Thyroid gland (tissue), 4 donors: Measurements from ENCODE around the gene FLOT1. TPM values are rescaled to one million over a fixed set of nuclear protein-coding genes. Genes with fewer than 3 reads are reported as not detected.

Source experiments
- DNase-seq, 2 donors: peaks; one replicate each; pipeline ENCODE4 v3.0.0-alpha.2; 2019
- H3K27ac ChIP-seq, 3 donors: fragments of 200-600 bp; sonication (generic); 1 replicate in 2 of 3; 2 replicates in 1 of 3; pipeline ENCODE4 v1.5.1; 2016 to 2019; ENCODE audit warnings: mild to moderate bottlenecking in 1 of 3, moderate library complexity in 1 of 3
- H3K27me3 ChIP-seq: fragments of 200-600 bp; sonication (generic); one replicate; pipeline ENCODE4 v1.5.1; 2019
- H3K36me3 ChIP-seq, 2 donors: fragments of 200-600 bp; sonication (generic); one replicate each; pipeline ENCODE4 v1.5.1; 2016 to 2019
- H3K4me1 ChIP-seq, 2 donors: fragments of 200-600 bp; sonication (generic); one replicate each; pipeline ENCODE4 v1.5.1; 2017 to 2019
- H3K4me3 ChIP-seq, 3 donors: fragments of 200-600 bp; sonication (generic); replicated peaks in 1 of 3; 1 replicate in 2 of 3; 2 replicates in 1 of 3; pipeline ENCODE4 v1.5.1; 2016; ENCODE audit warnings: mild to moderate bottlenecking in 1 of 3
- H3K9me3 ChIP-seq: fragments of 200-600 bp; sonication (generic); one replicate; pipeline ENCODE4 v1.5.1; 2017
- POLR2A ChIP-seq, 2 donors: fragments of 450-650 bp; IDR thresholded peaks; one replicate each; pipeline ENCODE4 v1.6.1; 2017; ENCODE audit warnings: antibody characterized with exemption in 2 of 2, mild to moderate bottlenecking in 2 of 2, moderate library complexity in 1 of 2
- WGBS, 2 donors: methylation state at CpG; one replicate each; pipeline ENCODE4 v1.1.5; 2017; 5-methylcytosine and 5-hydroxymethylcytosine counted together
- intact Hi-C: fragments of 100-400 bp; cut with DNase I; formaldehyde crosslinking; loops from one replicate; pipeline ENCODE4 v1.15.1; 2023
- total RNA-seq, 4 donors: library from RNA; depleted of rRNA; stranded (reverse); fragments of >200 nt; gene quantifications; one replicate each; pipeline ENCODE4 v1.2.3, GENCODE V29; 2016
- TF ChIP-seq, protein P1 (sequence below), 6 experiments: fragments of 200-600 bp in 3 of 6; fragments of 450-650 bp in 3 of 6; sonication (generic) in 3 of 6; IDR thresholded peaks; one replicate each; pipeline ENCODE4 v1.5.1; 2016 to 2019; ENCODE audit warnings: antibody characterized with exemption in 6 of 6, mild to moderate bottlenecking in 2 of 6, inconsistent platforms in 1 of 6, moderate library complexity in 1 of 6

Gene FLOT1
- total RNA-seq, 4 donors from 2014 or later: 134 to 160 (median 144) TPM

DNA sequence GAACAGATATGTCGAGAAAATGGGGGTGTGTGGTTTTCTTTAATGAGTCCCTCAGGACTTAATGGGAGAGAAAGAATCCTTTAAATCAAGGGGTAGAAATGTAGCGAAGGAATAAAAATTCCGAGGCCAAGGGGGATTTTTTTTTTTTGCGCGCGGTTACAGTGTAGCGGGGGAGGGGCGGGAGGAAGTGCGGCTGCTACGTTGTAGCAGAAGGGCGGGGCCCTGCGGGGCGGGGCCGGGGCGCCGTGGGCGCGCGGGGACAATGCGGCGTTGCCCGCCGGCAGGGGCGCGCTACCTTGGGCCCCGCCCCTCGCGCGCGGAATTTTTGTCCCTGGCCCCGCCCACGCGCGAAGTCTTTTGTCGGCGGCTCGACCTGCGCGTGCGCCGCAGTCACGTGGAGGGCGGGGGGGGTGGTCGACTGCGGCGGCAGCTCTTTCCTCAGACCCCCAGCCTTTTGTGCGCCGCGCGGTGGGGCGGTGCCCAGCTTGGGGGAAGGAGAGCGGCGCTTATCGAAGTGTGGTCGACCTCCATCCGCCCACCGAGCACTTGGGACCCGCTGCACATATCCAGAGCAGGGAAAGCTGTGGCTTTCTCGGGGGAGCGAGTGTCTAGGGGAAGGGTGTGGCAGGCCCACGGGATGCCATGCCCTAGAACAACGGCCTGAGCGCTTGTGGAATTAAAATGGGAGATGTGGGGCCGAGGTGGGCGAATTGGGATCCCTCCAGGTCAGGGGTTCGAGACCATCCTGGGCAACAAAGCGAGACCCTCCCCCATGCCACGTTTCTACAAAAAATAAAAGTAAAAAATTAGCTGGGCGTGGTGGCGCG, 21.1 kb downstream of the FLOT1 start:
- H3K27ac ChIP-seq: peak overlapping the region; percentile 89 to 96 (median 95)
- 3 to 6% methylated on average over 22 to 33 of the region's 71 CpGs for whole genome bisulfite sequencing, 2 donors
- H3K27me3 ChIP-seq: no peaks in the 10 kb centered on the region
- intact Hi-C loops: loop anchor here (2.0 kb wide), 1 partner anchor 43 kb away; no protein-coding TSS in a partner anchor
- DNase-seq: peak; percentile 92 to 93
- H3K9me3 ChIP-seq: no peaks in the 10 kb centered on the region
- peaks cover 32 to 34% of the 10 kb centered on the region in 2 donors for H3K36me3 ChIP-seq
- peaks cover 19 to 41% of the 10 kb centered on the region in 2 donors for H3K4me1 ChIP-seq
- peak overlapping the region; percentile 27 to 87 (median 62) for H3K4me3 ChIP-seq
- TF ChIP-seq POLR2A (IDR thresholded peaks at IDR 0.05): peak in 1 of 2 donors; percentile 68
- TF ChIP-seq, protein P1, sequence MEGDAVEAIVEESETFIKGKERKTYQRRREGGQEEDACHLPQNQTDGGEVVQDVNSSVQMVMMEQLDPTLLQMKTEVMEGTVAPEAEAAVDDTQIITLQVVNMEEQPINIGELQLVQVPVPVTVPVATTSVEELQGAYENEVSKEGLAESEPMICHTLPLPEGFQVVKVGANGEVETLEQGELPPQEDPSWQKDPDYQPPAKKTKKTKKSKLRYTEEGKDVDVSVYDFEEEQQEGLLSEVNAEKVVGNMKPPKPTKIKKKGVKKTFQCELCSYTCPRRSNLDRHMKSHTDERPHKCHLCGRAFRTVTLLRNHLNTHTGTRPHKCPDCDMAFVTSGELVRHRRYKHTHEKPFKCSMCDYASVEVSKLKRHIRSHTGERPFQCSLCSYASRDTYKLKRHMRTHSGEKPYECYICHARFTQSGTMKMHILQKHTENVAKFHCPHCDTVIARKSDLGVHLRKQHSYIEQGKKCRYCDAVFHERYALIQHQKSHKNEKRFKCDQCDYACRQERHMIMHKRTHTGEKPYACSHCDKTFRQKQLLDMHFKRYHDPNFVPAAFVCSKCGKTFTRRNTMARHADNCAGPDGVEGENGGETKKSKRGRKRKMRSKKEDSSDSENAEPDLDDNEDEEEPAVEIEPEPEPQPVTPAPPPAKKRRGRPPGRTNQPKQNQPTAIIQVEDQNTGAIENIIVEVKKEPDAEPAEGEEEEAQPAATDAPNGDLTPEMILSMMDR (IDR thresholded peaks at IDR 0.05): peak in 3 of 6 experiments; percentile 50 to 58 (median 56)

DNA sequence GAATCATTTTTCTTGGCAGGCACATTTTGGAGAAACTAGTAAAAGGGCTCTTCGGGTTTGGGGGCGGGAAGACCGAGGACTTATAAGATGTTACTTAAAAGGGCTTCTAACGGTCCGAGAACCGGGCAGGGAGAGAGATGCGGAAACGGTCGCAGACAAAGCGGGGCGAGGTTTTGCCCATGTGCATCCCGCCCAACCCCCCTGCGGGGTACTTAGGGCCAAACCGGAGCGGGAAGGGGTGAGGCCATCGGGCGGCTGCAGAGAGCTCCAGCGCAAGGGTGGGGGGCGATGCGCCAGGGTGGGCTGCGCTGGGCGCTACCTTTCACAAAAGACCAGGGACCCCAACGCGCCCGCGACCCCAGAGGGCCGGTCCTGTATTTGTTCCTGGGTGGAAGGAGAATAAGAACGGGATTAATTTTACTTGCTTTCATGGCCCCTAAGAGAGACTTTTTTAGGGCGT, 21.7 kb downstream of the FLOT1 start:
- Histone ChIP-seq H3K4me3 (peak overlapping the region; percentile 27 to 87 (median 62)), H3K36me3 (peaks cover 31 to 32% of the 10 kb centered on the region in 2 donors), H3K27ac (peak overlapping the region; percentile 89 to 96 (median 95)), H3K9me3 (no peaks in the 10 kb centered on the region), H3K4me1 (peaks cover 23 to 48% of the 10 kb centered on the region in 2 donors), H3K27me3 (no peaks in the 10 kb centered on the region)
- no peak for TF ChIP-seq POLR2A (IDR thresholded peaks at IDR 0.05)
- TF ChIP-seq, protein P1 (IDR thresholded peaks at IDR 0.05): no peak
- 0% methylated on average over 22 to 29 of the region's 29 CpGs for WGBS, 2 donors
- peak; percentile 81 to 83 for DNase-seq
- intact Hi-C loops: no loop called here

DNA sequence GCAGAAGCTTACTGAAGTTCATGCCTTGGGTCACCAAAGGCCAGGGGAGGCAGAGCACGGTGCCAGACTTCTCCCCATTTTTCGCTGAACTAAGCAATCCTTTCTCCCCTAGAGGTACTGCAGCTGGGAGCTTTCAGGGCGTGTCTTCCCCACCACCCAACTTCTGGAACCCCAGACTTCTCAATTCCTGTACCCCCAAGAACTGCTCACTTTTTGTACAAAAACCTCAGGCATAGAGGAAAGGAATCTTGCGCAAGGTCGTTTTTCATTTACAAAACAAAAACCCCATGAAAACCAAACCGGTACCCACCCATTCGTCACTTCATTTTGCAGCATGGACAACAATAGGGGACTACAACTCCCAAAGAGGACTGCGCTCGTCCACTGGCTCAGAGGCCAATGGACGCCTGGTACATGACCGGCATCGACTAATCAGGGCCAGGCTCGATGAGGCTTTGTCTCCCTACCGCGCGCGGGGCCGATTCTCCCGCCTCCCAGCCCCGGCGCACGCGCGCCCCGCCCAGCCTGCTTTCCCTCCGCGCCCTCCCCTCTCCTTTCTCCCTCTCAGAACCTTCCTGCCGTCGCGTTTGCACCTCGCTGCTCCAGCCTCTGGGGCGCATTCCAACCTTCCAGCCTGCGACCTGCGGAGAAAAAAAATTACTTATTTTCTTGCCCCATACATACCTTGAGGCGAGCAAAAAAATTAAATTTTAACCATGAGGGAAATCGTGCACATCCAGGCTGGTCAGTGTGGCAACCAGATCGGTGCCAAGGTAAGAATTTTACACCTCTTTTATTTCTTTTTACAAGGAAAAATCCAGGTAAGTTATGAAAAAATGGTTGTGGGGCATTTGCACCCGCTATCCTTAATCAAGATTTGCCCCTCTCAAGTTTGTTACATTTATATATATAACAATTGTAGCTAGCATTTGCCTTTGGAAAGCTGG, 22.4 kb downstream of the FLOT1 start, which contains the start of gene TUBB:
TSS of gene TUBB (plus strand) at position 562 of the 947 bp plus-strand sequence. CDS start at position 717, 155 bp downstream.
- intact Hi-C loops: no loop called here
- DNase-seq: peak; percentile 98
- H3K27me3 ChIP-seq: no peaks in the 10 kb centered on the region
- 0 to 1% methylated on average over 36 to 38 of the region's 38 CpGs for WGBS, 2 donors
- H3K4me1 ChIP-seq: peaks cover 23 to 49% of the 10 kb centered on the region in 2 donors
- H3K27ac ChIP-seq: peak within 1 kb of the TSS; percentile 89 to 96 (median 95)
- TF ChIP-seq, protein P1 (IDR thresholded peaks at IDR 0.05): peak in 3 of 6 experiments; percentile 2 to 26 (median 9)
- peak; percentile 57 to 95 for TF ChIP-seq POLR2A (IDR thresholded peaks at IDR 0.05)
- H3K36me3 ChIP-seq: peaks cover 24 to 27% of the 10 kb centered on the region in 2 donors
- H3K9me3 ChIP-seq: no peaks in the 10 kb centered on the region
- peak within 1 kb of the TSS; percentile 27 to 87 (median 62) for H3K4me3 ChIP-seq

DNA sequence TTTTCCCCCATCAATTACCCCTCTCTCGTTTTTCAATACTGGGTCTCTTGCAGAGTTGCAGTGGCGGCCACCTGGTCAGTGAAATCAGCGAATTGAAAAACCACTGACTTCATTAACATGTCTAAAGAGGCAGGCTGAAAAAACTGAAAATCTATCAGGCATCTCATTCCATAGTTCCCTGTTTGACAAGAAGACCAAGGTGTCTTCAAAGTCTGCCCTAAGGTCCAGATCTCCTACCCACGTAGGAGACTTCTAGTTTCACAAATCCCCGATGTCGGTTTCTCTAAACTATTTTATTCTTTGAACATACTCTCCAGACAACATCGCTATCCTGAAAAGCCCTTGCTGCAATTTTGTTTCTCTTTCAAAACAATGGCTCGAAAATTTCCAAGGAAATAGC, 23.1 kb downstream of the FLOT1 start:
- intact Hi-C loops: no loop called here
- Histone ChIP-seq H3K27me3 (no peaks in the 10 kb centered on the region), H3K4me3 (peak overlapping the region in 2 of 3 donors; percentile 7 to 87), H3K27ac (peak overlapping the region; percentile 70 to 96 (median 75)), H3K36me3 (peaks cover 17 to 23% of the 10 kb centered on the region in 2 donors), H3K9me3 (no peaks in the 10 kb centered on the region), H3K4me1 (peaks cover 23 to 49% of the 10 kb centered on the region in 2 donors)
- TF ChIP-seq POLR2A (IDR thresholded peaks at IDR 0.05): no peak
- TF ChIP-seq, protein P1 (IDR thresholded peaks at IDR 0.05): no peak
- 17 to 19% methylated on average over 8 of the region's 8 CpGs for WGBS, 2 donors
- DNase-seq: no peak
